SK-N-SH (cell line): ENCODE measurements around the gene BLTP1. TPM values are rescaled to one million over a fixed set of nuclear protein-coding genes. Genes with fewer than 3 reads are reported as not detected.

ENCODE experiments used
- CTCF ChIA-PET: fragments of 300-600, 350-600 bp; formaldehyde crosslinking; extraction: SDS; loops from one replicate; lab custom pipeline; 2021; lab: Yijun Ruan, JAX
- POLR2A ChIA-PET: fragments of 350-600 bp; sonication (Branson Sonifier 250); formaldehyde crosslinking; extraction: SDS; loops from one replicate; lab custom pipeline; 2020; ENCODE audit warnings: antibody characterized with exemption, inconsistent platforms; lab: Yijun Ruan, JAX
- DNase-seq: peaks from one replicate; pipeline ENCODE4 v3.0.0; 2012
- H2AFZ ChIP-seq: fragments of 200-600 bp; sonication (generic); 2 replicates; pipeline ENCODE4 v1.8.1; 2016; ENCODE audit warnings: antibody characterized with exemption, mild to moderate bottlenecking, low read depth
- H3F3A ChIP-seq: fragments of 200-600 bp; sonication (generic); replicated peaks from 2 replicates; pipeline ENCODE3; 2016; ENCODE audit warnings: antibody characterized with exemption, mild to moderate bottlenecking; ENCODE audit not compliant: insufficient read depth
- H3K27ac ChIP-seq, 2 experiments: fragments of 200-500 bp in 1 of 2; fragments of 200-600 bp in 1 of 2; sonication (Bioruptor generic) in 1 of 2; sonication (generic), shearing (Covaris generic) in 1 of 2; 2 replicates each; pipeline versions ENCODE4 v1.5.1 to v1.6.1; 2014 to 2016; ENCODE audit warnings: low read depth in 2 of 2, inconsistent platforms in 1 of 2, low read length in 1 of 2, mild to moderate bottlenecking in 1 of 2, mixed read lengths in 1 of 2
- H3K27me3 ChIP-seq: fragments of 200-600 bp; sonication (generic), shearing (Covaris generic); 2 replicates; pipeline ENCODE4 v1.6.1; 2016; ENCODE audit warnings: mixed run types; ENCODE audit not compliant: insufficient read depth
- H3K36me3 ChIP-seq, 2 experiments: fragments of 200-500 bp in 1 of 2; fragments of 200-600 bp in 1 of 2; sonication (Bioruptor generic) in 1 of 2; sonication (generic) in 1 of 2; replicated peaks in 1 of 2; 2 replicates each; pipeline versions ENCODE3 to v1.5.1; 2014 to 2016; ENCODE audit warnings: low read length in 1 of 2, mild to moderate bottlenecking in 1 of 2; ENCODE audit not compliant: insufficient read depth in 2 of 2, control insufficient read depth in 1 of 2
- H3K4me1 ChIP-seq, 2 experiments: fragments of 200-500 bp in 1 of 2; fragments of 200-600 bp in 1 of 2; sonication (Bioruptor generic) in 1 of 2; sonication (generic), shearing (Covaris generic) in 1 of 2; 2 replicates each; pipeline versions ENCODE4 v1.5.1 to v1.6.1; 2014 to 2016; ENCODE audit warnings: low read depth in 1 of 2, low read length in 1 of 2, mixed run types in 1 of 2; ENCODE audit not compliant: insufficient read depth in 2 of 2, control insufficient read depth in 1 of 2
- H3K4me2 ChIP-seq: fragments of 200-600 bp; sonication (generic), shearing (Covaris generic); 2 replicates; pipeline ENCODE4 v1.6.1; 2017; ENCODE audit warnings: mixed run types
- H3K4me3 ChIP-seq, 2 experiments: fragments of 200-500 bp in 1 of 2; fragments of 200-600 bp in 1 of 2; sonication (Bioruptor generic) in 1 of 2; sonication (generic), shearing (Covaris generic) in 1 of 2; 2 replicates each; pipeline versions ENCODE4 v1.5.1 to v1.8.1; 2014 to 2016; ENCODE audit warnings: low read depth in 2 of 2, inconsistent platforms in 1 of 2, low read length in 1 of 2, mild to moderate bottlenecking in 1 of 2, mixed read lengths in 1 of 2, moderate library complexity in 1 of 2
- H3K79me2 ChIP-seq: fragments of 200-600 bp; sonication (generic); 2 replicates; pipeline ENCODE4 v1.8.1; 2017; ENCODE audit warnings: mild to moderate bottlenecking; ENCODE audit not compliant: insufficient read depth
- H3K9ac ChIP-seq: fragments of 200-600 bp; sonication (generic); 2 replicates; pipeline ENCODE4 v1.6.1; 2017; ENCODE audit warnings: mixed run types
- H3K9me2 ChIP-seq: fragments of 200-600 bp; sonication (generic); 2 replicates; pipeline ENCODE4 v1.6.1; 2017; ENCODE audit warnings: mixed run types
- H3K9me3 ChIP-seq: fragments of 200-600 bp; sonication (generic); 2 replicates; pipeline ENCODE4 v1.6.1; 2017; ENCODE audit warnings: mixed run types, mild to moderate bottlenecking, moderate library complexity
- H4K20me1 ChIP-seq: fragments of 200-600 bp; sonication (generic); 2 replicates; pipeline ENCODE4 v1.6.1; 2017; ENCODE audit warnings: mild to moderate bottlenecking, mixed run types; ENCODE audit not compliant: insufficient read depth
- FOXJ3 ChIP-seq: sonication (generic); formaldehyde crosslinking; IDR thresholded peaks from 2 replicates; pipeline ENCODE4 v1.5.1; 2020; ENCODE audit warnings: mild to moderate bottlenecking, missing genetic modification reagents
- GATA2 ChIP-seq: sonication (generic); formaldehyde crosslinking; IDR thresholded peaks from 2 replicates; pipeline ENCODE4 v1.5.0; 2020; ENCODE audit warnings: mild to moderate bottlenecking, missing genetic modification reagents
- JUND ChIP-seq: IDR thresholded peaks from 2 replicates; pipeline ENCODE4 v1.4.0; 2012
- MEF2A ChIP-seq: IDR thresholded peaks from 2 replicates; pipeline ENCODE4 v1.4.0; 2012; ENCODE audit warnings: low read depth, borderline replicate concordance
- MXI1 ChIP-seq: IDR thresholded peaks from 2 replicates; pipeline ENCODE4 v1.6.1; 2012; ENCODE audit warnings: mild to moderate bottlenecking, low read depth, low read length, improper control_type of control experiment
- RAD21 ChIP-seq: IDR thresholded peaks from 2 replicates; pipeline ENCODE4 v1.6.1; 2012; ENCODE audit warnings: mild to moderate bottlenecking, low read length
- TCF12 ChIP-seq: IDR thresholded peaks from 2 replicates; pipeline ENCODE4 v1.4.0; 2012
- WGBS: methylation state at CpG from one replicate; pipeline ENCODE4 v1.1.6; 2017; ENCODE audit warnings: low lambda C conversion rate; 5-methylcytosine and 5-hydroxymethylcytosine counted together
- polyA plus RNA-seq, 3 experiments: library from polyadenylated mRNA; depleted of rRNA; stranded (reverse); fragments of >200 nt; gene quantifications; 2 replicates each; pipeline ENCODE4 v1.2.3, GENCODE V29; 2012
- TF ChIP-seq, protein P1 (sequence below): fragments of 150-350 bp; IDR thresholded peaks from 2 replicates; pipeline ENCODE4 v1.6.1; 2017; ENCODE audit warnings: antibody characterized with exemption, low read length, low read depth, borderline replicate concordance
- TF ChIP-seq, protein P2 (sequence below): IDR thresholded peaks from 2 replicates; pipeline ENCODE4 v1.4.0; 2012; ENCODE audit warnings: low read depth, borderline replicate concordance
- TF ChIP-seq, protein P3 (sequence below): IDR thresholded peaks from 2 replicates; pipeline ENCODE4 v1.4.0; 2012; ENCODE audit warnings: low read depth
- TF ChIP-seq, protein P4 (sequence below): IDR thresholded peaks from 2 replicates; pipeline ENCODE4 v1.4.0; 2012; ENCODE audit warnings: low read depth, borderline replicate concordance
- TF ChIP-seq, protein P5 (sequence below): fragments of 150-350 bp; IDR thresholded peaks from 2 replicates; pipeline ENCODE4 v1.6.1; 2016; ENCODE audit warnings: mild to moderate bottlenecking, low read depth, low read length
- TF ChIP-seq, protein P6 (sequence below): fragments of 200-600 bp; sonication (generic); IDR thresholded peaks from 2 replicates; pipeline ENCODE4 v1.6.1; 2017; ENCODE audit warnings: antibody characterized with exemption, mild to moderate bottlenecking, moderate library complexity

BLTP1 gene
- polyA plus RNA-seq, 1 of the 3 experiments (the other 2 are of a cell fraction), result 13.1 TPM

DNA sequence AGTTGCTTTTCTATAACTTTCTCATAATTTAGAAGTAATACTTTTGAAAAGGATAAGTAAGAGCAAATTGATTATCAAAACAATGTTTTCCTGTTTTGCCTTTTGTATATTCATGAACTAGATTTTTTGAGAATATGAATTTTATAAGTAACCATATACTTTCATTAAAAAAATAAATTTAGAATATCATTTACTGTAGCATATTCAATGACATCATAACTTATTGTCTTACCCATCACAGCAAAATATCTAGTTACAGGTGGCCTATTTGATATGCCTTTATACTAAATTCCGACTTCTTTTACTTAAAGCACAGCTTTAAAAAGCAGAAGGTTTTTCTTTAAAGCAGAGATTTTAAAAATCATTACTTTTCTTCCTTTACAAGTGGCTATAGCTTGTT lies 20.1 kb downstream of the BLTP1 start:
- H4K20me1 ChIP-seq, result 0 out of 2 replicates have a peak, but pooled peaks cover 4% of the 10 kb centered on the region
- no peak overlapping the region for H2AFZ ChIP-seq
- H3K4me2 ChIP-seq, result no peak overlapping the region
- no peak overlapping the region for H3K27ac ChIP-seq
- ChIA-PET CTCF (no interaction called here), POLR2A (no interaction called here)
- H3K9me2 ChIP-seq, result no peaks in the 10 kb centered on the region
- no peaks in the 10 kb centered on the region for H3F3A ChIP-seq
- peaks cover 21% of the 10 kb centered on the region for H3K79me2 ChIP-seq
- TF ChIP-seq, protein P1, sequence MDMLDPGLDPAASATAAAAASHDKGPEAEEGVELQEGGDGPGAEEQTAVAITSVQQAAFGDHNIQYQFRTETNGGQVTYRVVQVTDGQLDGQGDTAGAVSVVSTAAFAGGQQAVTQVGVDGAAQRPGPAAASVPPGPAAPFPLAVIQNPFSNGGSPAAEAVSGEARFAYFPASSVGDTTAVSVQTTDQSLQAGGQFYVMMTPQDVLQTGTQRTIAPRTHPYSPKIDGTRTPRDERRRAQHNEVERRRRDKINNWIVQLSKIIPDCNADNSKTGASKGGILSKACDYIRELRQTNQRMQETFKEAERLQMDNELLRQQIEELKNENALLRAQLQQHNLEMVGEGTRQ, result no peak
- TF ChIP-seq MXI1 (no peak), JUND (no peak), MEF2A (no peak), FOXJ3 (no peak), RAD21 (no peak), TCF12 (no peak), GATA2 (CRISPR knock-in tag) (no peak)
- TF ChIP-seq, protein P2, sequence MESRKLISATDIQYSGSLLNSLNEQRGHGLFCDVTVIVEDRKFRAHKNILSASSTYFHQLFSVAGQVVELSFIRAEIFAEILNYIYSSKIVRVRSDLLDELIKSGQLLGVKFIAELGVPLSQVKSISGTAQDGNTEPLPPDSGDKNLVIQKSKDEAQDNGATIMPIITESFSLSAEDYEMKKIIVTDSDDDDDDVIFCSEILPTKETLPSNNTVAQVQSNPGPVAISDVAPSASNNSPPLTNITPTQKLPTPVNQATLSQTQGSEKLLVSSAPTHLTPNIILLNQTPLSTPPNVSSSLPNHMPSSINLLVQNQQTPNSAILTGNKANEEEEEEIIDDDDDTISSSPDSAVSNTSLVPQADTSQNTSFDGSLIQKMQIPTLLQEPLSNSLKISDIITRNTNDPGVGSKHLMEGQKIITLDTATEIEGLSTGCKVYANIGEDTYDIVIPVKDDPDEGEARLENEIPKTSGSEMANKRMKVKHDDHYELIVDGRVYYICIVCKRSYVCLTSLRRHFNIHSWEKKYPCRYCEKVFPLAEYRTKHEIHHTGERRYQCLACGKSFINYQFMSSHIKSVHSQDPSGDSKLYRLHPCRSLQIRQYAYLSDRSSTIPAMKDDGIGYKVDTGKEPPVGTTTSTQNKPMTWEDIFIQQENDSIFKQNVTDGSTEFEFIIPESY, result no peak
- TF ChIP-seq, protein P3, sequence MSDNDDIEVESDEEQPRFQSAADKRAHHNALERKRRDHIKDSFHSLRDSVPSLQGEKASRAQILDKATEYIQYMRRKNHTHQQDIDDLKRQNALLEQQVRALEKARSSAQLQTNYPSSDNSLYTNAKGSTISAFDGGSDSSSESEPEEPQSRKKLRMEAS, result no peak
- TF ChIP-seq, protein P4, sequence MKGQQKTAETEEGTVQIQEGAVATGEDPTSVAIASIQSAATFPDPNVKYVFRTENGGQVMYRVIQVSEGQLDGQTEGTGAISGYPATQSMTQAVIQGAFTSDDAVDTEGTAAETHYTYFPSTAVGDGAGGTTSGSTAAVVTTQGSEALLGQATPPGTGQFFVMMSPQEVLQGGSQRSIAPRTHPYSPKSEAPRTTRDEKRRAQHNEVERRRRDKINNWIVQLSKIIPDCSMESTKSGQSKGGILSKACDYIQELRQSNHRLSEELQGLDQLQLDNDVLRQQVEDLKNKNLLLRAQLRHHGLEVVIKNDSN, result no peak
- TF ChIP-seq, protein P5, sequence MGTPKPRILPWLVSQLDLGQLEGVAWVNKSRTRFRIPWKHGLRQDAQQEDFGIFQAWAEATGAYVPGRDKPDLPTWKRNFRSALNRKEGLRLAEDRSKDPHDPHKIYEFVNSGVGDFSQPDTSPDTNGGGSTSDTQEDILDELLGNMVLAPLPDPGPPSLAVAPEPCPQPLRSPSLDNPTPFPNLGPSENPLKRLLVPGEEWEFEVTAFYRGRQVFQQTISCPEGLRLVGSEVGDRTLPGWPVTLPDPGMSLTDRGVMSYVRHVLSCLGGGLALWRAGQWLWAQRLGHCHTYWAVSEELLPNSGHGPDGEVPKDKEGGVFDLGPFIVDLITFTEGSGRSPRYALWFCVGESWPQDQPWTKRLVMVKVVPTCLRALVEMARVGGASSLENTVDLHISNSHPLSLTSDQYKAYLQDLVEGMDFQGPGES, result no peak
- TF ChIP-seq, protein P6, sequence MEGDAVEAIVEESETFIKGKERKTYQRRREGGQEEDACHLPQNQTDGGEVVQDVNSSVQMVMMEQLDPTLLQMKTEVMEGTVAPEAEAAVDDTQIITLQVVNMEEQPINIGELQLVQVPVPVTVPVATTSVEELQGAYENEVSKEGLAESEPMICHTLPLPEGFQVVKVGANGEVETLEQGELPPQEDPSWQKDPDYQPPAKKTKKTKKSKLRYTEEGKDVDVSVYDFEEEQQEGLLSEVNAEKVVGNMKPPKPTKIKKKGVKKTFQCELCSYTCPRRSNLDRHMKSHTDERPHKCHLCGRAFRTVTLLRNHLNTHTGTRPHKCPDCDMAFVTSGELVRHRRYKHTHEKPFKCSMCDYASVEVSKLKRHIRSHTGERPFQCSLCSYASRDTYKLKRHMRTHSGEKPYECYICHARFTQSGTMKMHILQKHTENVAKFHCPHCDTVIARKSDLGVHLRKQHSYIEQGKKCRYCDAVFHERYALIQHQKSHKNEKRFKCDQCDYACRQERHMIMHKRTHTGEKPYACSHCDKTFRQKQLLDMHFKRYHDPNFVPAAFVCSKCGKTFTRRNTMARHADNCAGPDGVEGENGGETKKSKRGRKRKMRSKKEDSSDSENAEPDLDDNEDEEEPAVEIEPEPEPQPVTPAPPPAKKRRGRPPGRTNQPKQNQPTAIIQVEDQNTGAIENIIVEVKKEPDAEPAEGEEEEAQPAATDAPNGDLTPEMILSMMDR, result no peak
- H3K9ac ChIP-seq, result no peak overlapping the region
- no peaks in the 10 kb centered on the region for H3K27me3 ChIP-seq
- H3K4me1 ChIP-seq, result no peaks in the 10 kb centered on the region
- peaks cover 24 to 26% of the 10 kb centered on the region in 2 experiments for H3K36me3 ChIP-seq
- no peak overlapping the region for H3K4me3 ChIP-seq
- no peaks in the 10 kb centered on the region for H3K9me3 ChIP-seq
- DNase-seq, result no peak
- 98% methylated on average over 1 of the region's 1 CpG for WGBS
